HG02938 (cell line): ENCODE data around the gene TMEM156.
A peak's percentile ranks its signal among the peaks of the same experiment; 100 is the strongest.
"Not testable (repeated sequence)": the region's sequence is repeated elsewhere in the genome, so short reads cannot be mapped to it uniquely, and the experiment has no call there.

Experiments
- ATAC-seq: cut with Tn5 transposase; IDR thresholded peaks from one replicate; pipeline ENCODE4 v1.9.1; 2021; ENCODE audit warnings: mild to moderate bottlenecking, moderate library complexity; ENCODE audit not compliant: unreplicated experiment

TMEM156 gene

DNA sequence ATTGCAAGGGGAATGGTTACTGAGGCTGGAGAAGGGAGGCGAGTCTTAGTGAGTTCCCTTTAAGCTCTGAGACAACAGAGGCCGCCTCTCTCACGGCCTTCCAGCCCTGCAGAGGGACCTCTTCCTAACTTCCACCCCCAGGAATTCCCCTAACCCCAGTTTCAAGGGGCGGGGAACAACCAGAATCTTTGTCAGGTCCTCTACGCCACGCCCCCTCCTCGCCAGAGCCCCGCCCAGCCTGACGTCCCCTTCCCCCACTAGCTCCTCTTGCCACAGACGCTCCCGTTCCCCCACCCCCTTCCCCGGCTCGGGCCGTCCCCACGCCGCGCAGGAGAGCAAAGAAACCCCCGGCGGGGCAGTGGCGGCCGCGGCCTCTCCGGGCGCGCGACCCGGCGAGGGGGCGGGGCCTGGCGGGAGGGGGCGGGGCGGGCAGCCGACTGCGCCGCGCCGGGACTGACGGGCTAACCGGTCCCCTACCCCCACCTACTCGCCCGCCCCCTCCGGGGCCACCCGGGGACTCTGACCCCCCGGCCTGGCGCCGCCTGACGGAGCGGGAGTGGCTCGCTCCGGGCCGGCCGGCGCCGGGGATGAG, 12.3 kb upstream of the TMEM156 start:
- peak; percentile 51 for ATAC-seq

DNA sequence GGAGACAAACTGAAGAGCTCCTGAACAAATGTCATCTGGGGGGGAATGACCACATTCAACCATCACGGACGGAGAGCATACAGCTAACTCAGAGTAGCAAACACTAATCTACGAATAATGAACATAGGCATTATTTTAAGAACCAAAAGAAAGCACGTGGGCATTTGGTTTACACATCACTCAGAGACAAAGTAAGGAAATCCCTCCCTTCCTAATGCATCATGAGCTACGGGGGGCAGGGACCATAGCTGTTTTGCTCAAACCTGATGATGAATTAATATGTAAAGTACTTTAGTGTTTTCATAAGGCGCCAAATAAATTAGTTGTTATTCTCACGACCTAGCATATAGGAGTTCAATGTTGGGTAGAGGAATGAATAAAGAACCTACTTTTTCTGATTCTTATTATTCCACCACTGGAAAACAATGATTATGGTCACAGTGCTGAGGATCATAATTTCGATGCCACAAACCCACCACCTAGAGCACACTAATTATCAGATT, 11.7 kb upstream of the TMEM156 start:
- no peak for ATAC-seq

DNA sequence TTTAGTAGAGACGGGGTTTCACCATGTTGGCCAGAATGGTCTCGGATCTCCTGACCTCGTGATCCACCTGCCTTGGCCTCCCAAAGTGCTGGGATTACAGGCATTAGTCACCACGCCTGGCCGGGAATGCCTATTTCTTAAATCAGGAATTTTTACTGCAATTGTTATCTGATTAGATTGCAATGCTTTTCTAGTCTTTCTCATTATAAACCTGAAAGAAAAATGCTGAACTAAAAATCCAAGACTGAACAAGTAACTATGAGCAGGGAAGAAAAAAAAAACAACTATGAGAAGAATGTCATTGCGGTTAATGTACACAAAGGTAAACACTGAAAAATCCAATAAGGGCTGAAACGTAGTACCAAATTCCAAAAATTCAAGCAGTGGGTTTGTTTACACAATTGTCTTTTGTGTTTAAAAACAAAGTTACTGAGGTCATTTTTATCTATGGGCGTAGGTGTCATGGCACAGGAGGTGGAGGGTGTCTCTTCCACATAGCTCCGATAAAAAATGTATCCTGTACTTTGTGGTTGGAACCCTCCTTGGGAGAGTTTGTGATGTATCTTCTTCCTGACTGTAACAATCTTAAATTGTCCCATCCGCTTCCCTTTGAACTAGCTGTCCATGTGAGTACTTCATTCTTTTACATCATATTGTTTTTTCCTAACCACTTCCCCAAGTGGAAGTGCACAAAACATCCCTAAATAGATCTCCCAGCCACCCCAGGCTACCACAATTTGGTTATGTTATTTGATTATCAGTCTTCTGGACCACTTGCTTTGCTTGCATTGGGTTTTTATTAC, 11.1 kb upstream of the TMEM156 start:
- no peak for ATAC-seq

DNA sequence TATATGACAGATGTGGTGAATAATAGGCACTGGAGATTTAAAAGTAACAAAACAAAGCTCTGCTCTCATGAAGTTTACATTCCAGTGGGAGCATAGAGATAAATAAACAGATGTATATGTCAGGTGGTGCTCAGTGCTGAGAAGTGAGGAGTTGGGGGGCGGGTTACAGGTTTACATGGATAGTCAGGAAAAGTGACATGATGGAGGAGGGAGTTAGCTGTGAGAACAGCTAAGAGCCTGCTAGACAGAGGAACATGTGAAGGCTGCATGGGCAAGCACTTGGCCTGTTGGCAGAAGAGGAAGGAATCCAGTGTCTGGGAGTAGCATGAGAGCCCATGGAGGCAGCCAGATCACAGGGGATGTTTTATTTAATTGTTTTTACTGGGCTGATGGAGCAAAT, 10.2 kb upstream of the TMEM156 start:
- ATAC-seq: no peak

DNA sequence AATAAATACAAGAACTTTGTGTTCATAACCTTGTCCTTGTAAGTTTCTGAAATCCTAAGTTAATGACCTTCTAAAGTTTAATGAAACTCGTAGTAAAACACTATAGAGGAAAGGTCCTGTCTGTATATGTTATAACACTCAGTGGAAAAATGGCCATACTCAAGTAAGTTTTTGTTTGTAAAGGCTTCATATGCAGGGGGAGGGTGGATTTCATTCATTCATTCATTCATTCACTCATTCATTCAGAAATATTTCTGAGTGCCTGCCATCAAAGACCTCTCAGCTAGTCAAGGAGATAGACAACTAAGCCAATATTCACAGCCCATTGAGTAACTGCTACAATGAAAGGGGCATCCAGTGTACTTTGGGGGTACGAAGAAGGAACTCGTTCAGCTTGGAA, 6.9 kb upstream of the TMEM156 start:
- no peak for ATAC-seq

DNA sequence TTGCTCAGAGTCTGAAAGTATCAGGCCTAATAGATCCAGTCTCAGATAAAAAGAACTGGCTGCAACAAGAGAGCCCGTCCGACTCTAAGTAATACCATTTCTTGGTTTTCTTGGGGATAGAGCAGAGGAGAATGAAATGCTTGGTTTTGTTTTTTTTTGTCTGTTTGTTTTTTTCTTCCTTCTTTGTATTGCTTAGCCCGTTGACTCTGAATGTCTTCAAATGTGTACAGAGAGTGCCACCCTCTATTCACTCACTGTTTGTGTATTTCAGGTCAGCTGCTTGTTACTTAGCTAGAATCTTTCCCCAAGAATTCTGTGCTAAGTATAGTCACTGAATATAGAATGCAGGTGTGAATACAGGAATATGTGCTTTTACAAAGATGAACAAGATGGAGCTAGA, 5.7 kb upstream of the TMEM156 start:
- ATAC-seq: no peak

DNA sequence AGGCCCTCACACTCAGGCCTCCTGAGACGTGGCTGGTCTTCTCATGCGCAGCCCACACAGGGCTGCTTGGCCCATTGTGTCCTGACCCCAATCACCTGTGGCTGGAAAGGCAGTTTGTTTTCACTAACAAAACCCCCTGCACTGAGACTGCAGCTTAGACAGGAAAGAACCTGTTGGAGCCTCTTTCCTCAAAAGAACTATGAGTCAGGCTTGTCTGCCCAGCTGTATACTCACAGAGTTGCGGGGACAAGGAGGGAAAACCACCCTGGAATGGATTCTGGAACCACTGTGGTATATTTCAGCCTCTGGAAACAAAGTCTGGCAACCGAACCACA, 5.2 kb upstream of the TMEM156 start:
- ATAC-seq: no peak

DNA sequence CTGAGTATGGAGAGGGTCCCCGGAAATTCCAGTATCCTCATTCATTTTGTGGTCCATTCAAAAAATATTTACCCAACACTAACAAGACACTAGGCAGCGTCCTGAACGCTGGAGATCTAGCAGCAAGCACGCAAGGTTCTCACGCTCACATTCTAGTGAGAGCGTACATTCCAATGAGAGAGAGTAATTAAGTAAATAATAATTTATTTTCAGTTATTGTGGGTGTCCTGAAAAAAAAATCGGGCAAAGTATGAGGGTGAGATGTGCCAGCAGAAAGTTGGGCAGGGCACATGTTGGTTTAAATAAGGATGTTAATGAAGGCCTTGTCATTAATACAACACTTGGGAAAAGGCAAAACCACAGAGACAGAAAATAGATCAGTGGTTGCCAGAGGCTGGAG, 4.0 kb upstream of the TMEM156 start:
- ATAC-seq: no peak

DNA sequence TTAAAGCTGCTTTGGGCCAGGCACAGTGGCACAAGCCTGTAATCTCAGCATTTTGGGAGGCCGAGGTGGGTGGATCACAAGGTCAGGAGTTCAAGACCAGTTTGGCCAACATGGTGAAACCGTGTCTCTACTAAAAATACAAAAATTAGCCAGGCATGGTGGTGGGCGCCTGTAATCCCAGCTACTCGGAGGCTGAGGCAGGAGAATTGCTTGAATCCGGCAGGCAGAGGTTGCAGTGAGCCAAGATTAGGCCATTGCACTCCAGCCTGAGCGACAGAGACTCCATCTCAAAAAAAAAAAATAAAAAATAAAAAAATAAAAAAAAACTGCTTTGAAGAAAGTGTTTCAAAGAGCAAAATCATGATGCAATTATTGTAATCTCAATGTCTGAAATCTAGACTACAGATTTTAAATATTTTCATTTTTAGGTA, 604 bp downstream of the TMEM156 start:
- not testable (repeated sequence) for ATAC-seq

DNA sequence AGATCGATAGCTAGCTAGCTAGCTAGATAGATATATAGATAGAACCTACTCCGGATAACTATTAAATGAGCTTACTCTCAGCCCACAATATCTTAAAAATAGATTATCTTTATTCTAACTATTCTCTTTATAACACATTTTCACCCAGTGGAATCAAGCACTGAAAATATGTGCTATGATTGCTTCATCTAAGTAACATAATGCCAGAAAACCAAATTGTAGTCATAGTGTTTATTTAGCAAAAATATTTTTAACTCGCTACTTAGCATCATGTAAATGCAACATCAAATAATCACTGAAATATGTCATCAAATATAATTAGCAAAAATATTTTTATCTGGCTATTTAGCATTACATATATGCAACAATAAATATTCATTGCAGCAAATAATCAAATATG, 1.5 kb downstream of the TMEM156 start:
- ATAC-seq: no peak

DNA sequence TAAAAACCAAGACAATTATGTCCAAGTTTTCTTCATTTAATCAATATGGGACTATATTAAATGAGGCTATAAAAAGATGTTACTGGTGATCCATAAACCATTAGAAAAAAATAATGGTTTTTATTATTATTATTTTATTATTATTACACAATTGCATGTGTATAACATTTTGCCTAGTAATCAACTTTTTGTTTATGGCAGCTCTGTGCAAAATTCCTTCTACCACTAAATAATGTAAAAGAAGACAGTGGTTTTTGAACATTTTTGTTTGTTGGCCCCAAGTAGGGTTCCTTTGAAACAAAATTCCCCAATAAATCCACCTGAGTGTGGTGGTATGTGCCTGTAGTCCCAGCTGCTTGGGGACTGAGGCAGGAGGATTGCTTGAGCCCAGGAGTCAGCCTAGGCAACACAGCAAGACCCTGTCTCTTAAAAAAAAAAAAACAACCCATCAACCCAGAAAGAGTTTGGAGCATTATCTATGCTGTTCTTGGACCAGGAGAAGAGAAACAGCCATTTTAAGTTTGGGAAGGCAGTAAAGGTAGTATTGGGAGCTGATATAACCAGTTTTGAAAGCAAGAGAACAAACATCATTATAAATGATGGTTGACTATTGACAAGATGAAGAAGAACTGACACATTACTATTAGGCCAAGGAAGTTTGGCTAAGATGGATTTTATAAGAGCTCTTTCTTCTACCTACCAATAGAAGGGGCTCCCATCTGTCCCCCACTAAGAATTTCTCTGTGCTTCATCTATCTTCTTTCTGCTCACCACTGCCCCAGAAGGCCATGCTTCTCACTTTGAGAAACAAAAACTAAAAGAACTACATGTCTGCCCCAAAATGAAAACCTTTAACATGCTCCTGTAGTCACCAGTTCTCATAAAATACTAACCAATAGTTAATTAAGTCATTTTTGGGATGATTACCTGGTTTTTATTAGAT, 2.2 kb downstream of the TMEM156 start:
- ATAC-seq: no peak

DNA sequence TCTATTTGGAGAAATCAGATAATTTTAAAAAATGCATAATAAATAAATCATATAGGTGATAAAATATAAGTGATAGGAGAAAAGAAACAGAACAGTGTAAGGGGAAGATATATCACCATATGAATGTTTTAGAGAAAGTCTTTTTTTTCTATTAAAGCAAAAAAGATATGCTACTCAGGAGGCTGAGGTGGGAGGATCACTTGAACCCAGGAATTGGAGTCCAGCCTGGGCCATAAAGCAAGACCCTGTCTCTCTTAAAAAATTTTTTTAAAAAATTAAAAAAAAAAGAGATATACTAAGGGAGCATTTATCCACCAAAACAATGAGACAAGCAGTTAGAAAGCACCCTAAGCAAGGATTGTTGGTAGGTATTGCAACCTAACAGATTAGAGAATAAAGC, 6.1 kb downstream of the TMEM156 start:
- no peak for ATAC-seq

DNA sequence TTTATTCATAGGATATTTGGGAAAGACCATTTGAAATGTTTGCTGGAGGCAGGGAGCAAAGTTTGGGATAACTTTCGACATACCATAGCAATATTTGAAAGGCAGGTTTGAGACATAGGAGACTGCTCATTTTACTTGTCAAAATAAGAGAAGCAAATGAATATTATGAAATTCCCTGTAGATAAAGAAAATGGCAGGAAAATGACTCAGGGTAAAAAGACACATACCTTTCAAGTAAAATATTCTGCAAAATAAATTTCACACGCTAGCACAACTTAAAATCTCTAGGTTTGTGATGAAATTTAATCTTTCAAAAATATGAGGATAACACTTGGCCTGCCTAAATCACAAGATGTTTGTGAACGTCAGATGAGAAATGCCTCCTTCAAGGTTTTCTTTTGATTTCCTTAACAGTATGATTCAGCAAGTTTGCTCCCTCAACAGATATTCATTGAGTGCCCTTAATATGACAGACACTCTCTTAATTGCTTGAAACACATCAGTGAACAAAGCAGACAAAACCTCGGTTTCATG, 6.6 kb downstream of the TMEM156 start:
- ATAC-seq: no peak

DNA sequence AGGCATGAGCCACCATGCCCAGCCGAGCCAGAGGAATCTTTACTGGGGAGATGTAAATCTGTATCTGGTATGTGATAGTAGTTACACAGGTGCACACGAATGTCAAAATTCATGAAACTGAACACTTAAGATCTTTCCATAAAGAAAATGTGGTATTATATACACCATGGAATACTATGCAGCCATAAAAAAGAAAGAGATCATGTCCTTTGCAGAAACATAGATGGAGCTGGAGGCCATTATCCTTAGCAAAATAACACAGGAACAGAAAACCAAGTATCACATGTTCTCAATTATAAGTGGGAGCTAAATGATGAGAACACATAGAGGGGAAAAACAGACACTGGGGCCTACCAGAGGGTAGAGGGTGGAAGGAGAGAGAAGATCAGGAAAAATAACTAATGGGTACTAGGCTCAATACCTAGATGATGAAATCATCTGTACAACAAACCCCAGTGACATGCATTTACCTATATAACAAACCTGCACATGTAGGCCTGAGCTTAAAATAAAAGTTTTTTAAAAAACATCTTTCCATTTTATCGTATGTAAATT, 7.8 kb downstream of the TMEM156 start:
- ATAC-seq: no peak

DNA sequence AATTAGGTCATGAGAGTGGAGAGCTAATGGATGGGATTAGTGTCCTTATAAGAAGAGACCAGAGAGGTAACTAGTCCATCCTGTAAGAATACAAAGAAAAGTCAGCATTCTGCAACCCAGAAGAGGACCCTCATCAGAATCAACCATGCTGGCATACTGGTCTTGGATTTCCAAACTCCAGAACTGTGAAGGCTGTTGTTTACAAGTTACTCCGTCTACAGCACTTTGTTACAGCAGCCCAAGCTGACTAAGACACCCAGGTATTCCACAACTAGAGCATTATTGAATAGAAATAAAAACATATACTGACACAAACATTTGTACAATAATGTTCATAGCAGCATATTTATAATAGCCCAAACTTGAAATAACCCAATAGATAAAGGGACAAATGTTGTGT, 9.2 kb downstream of the TMEM156 start:
- ATAC-seq: no peak

DNA sequence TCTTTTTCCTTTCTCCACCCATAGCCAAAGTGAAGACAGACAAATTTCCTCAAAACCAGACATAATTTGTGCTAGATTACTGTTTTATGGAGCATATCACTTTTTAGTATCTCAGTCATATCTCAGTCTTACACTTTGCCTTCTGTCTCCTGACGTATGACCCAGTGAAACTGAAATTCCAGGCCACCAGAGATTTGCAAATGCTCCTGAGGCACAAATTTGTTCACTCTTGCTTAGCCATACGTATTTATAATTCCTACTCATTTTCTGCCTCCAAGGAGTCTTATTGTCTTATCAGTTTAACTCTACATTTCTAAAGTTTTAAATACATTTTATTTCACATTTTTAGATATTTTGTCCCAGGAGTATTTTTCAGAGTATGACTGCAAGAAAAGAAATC, 10.0 kb downstream of the TMEM156 start:
- ATAC-seq: no peak

DNA sequence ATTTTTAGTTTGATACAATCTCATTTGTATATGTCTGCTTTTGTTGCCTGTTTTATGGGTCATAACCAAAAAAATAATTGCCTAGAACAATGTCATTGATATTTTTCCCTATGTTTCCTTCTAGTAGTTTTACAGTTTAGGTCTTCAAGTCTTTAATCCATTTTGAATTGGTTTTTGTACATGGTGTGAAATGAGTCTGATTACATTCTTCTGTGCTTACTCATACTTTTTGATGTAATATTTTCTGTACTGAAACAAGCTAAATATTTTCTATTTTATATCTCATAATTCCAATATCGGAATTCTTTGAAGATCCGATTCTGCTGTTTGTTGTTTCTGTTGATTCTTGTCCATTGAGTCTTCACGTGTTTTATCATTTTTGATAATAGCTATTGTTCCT, 10.6 kb downstream of the TMEM156 start:
- ATAC-seq: no peak

DNA sequence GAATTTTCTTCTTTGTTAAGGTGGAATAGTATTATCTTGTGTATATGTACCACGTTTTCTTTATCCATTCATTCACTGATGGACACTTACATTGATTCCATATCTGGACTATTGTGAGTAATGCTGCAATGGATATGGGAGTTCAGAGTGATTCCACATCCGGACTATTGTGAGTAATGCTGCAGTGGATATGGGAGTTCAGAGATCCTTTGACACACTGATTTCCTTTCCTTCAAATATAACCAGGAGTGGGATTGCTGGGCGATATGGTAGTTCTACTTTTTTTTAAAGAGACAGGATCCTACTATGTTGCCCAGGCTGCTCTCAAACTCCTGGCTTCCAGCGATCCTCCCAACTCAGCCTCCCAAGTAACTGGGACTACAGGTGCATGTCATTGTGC, 12.1 kb downstream of the TMEM156 start:
- no peak for ATAC-seq

DNA sequence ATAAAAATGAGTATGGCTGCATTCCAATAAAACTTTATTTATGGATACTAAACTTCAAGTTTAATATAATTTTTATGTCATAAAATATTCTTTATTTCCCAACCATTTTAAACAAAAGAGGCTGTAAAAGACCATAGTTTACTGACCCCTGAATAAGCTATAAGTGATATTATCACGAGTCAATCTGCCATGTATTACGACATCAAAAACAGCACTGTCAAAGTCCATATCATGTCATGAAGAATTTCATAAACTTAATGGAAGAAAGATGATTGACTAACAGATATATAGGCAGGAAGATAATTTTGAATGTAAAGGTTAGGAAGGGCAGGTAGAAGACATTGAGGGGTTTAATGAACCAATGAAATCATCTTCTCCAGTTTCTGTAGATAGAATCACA, 18.2 kb downstream of the TMEM156 start:
- no peak for ATAC-seq

DNA sequence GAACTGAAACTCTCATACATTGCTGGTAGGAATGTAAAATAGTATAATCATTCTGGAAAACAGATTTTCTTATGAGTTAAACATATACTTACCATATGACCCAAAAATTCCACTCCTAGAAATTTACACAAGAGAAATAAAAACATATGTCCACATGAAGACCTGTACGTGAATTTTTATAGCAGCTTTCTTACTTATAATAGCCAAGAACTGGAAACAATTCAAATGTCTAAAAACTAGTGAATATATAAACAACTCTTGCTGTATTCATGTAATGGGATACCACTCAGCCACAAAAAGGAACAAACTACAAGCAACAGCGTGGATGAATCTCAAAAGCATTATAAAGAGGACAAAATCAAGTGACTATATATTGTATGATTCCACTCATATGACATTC, 27.5 kb downstream of the TMEM156 start:
- ATAC-seq: no peak

DNA sequence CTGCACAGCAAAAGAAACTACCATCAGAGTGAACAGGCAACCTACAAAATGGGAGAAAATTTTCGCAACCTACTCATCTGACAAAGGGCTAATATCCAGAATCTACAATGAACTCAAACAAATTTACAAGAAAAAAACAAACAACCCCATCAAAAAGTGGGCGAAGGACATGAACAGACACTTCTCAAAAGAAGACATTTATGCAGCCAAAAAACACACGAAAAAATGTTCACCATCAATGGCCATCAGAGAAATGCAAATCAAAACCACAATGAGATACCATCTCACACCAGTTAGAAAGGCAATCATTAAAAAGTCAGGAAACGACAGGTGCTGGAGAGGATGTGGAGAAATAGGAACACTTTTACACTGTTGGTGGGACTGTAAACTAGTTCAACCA, 30.2 kb downstream of the TMEM156 start:
- not testable (repeated sequence) for ATAC-seq
